Measurements from ENCODE around the gene VPS8. TPM values are rescaled to one million over a fixed set of nuclear protein-coding genes. Genes with fewer than 3 reads are reported as not detected.

The VPS8 gene
- total RNA-seq, 2 experiments from 2014 or later: 32.7 to 33.7 TPM

GRCh38 chr3:184914628-184915027, 102.7 kb downstream of the VPS8 start:
- peaks cover 26% of the 10 kb centered on the region for H3K36me3 Mint-ChIP-seq (ENCODE audit: low read depth)
- no peak for DNase-seq
- CTCF ChIA-PET: interaction anchor here (0.6 kb wide), 1 partner anchor 289 kb away, joined by 3 read pairs; no protein-coding TSS in a partner anchor

GRCh38 chr3:184918750-184919149, 106.8 kb downstream of the VPS8 start:
- Mint-ChIP-seq H3K4me3 (no peak overlapping the region), H3K36me3 (ENCODE audit: low read depth) (peaks cover 21% of the 10 kb centered on the region)
- CTCF ChIA-PET: no interaction called here

More at GRCh38 chr3:184914628-184915027, 102.7 kb downstream of the VPS8 start:
- Mint-ChIP-seq H3K9me3 (no peaks in the 10 kb centered on the region), H3K27ac (no peak overlapping the region), H3K4me1 (ENCODE audit: low read depth) (no peaks in the 10 kb centered on the region), H3K4me3 (no peak overlapping the region), H3K27me3 (ENCODE audit: low read depth) (no peaks in the 10 kb centered on the region)
- intact Hi-C loops (cut with micrococcal nuclease): no loop called here

GRCh38 chr3:184919651-184920050, 107.7 kb downstream of the VPS8 start:
- intact Hi-C loops (cut with micrococcal nuclease): no loop called here
- Mint-ChIP-seq H3K4me1 (ENCODE audit: low read depth) (no peaks in the 10 kb centered on the region), H3K27me3 (ENCODE audit: low read depth) (no peaks in the 10 kb centered on the region), H3K27ac (no peak overlapping the region), H3K36me3 (ENCODE audit: low read depth) (peaks cover 19% of the 10 kb centered on the region), H3K4me3 (no peak overlapping the region), H3K9me3 (no peaks in the 10 kb centered on the region)
- no peak for DNase-seq
- CTCF ChIA-PET: no interaction called here

More at GRCh38 chr3:184918750-184919149, 106.8 kb downstream of the VPS8 start:
- Mint-ChIP-seq H3K27ac (no peak overlapping the region), H3K9me3 (no peaks in the 10 kb centered on the region), H3K4me1 (ENCODE audit: low read depth) (no peaks in the 10 kb centered on the region), H3K27me3 (ENCODE audit: low read depth) (no peaks in the 10 kb centered on the region)
- DNase-seq: no peak
- intact Hi-C loops (cut with micrococcal nuclease): no loop called here

- no peak overlapping the region for H3K4me3 Mint-ChIP-seq
- intact Hi-C loops (cut with micrococcal nuclease): no loop called here
- H3K36me3 Mint-ChIP-seq (ENCODE audit: low read depth): peaks cover 7% of the 10 kb centered on the region
- H3K27ac Mint-ChIP-seq: no peak overlapping the region
- DNase-seq: no peak
- no peaks in the 10 kb centered on the region for H3K27me3 Mint-ChIP-seq (ENCODE audit: low read depth)
- CTCF ChIA-PET: interaction anchor here (0.7 kb wide), 1 partner anchor 22 kb away, joined by 3 read pairs; no protein-coding TSS in a partner anchor
- H3K4me1 Mint-ChIP-seq (ENCODE audit: low read depth): no peaks in the 10 kb centered on the region
- H3K9me3 Mint-ChIP-seq: no peaks in the 10 kb centered on the region
These were observed 112.6 kb downstream of the VPS8 start for GRCh38 chr3:184924547-184924946.

GRCh38 chr3:184927796-184928315, 115.9 kb downstream of the VPS8 start:
- Mint-ChIP-seq H3K27me3 (ENCODE audit: low read depth) (no peaks in the 10 kb centered on the region), H3K36me3 (ENCODE audit: low read depth) (peaks cover 15% of the 10 kb centered on the region), H3K27ac (no peak overlapping the region), H3K9me3 (no peaks in the 10 kb centered on the region), H3K4me1 (ENCODE audit: low read depth) (no peaks in the 10 kb centered on the region), H3K4me3 (no peak overlapping the region)
- CTCF ChIA-PET: interaction anchor here (0.7 to 0.8 kb wide), 2 partner anchors 19 to 249 kb away, joined by 3 read pairs; no protein-coding TSS in a partner anchor
- DNase-seq: no peak
- intact Hi-C loops (cut with micrococcal nuclease): no loop called here

GRCh38 chr3:184932777-184933176, 120.8 kb downstream of the VPS8 start:
- no peaks in the 10 kb centered on the region for H3K9me3 Mint-ChIP-seq
- no peak overlapping the region for H3K4me3 Mint-ChIP-seq
- H3K36me3 Mint-ChIP-seq (ENCODE audit: low read depth): peaks cover 18% of the 10 kb centered on the region
- intact Hi-C loops (cut with micrococcal nuclease): no loop called here
- DNase-seq: no peak
- no peak overlapping the region for H3K27ac Mint-ChIP-seq
- no peaks in the 10 kb centered on the region for H3K27me3 Mint-ChIP-seq (ENCODE audit: low read depth)
- H3K4me1 Mint-ChIP-seq (ENCODE audit: low read depth): no peaks in the 10 kb centered on the region
- CTCF ChIA-PET: no interaction called here

GRCh38 chr3:184937611-184938010, 125.6 kb downstream of the VPS8 start:
- Mint-ChIP-seq H3K27me3 (ENCODE audit: low read depth) (no peaks in the 10 kb centered on the region), H3K4me3 (no peak overlapping the region), H3K4me1 (ENCODE audit: low read depth) (no peaks in the 10 kb centered on the region), H3K27ac (no peak overlapping the region), H3K36me3 (ENCODE audit: low read depth) (peaks cover 16% of the 10 kb centered on the region), H3K9me3 (no peaks in the 10 kb centered on the region)
- CTCF ChIA-PET: no interaction called here
- no peak for DNase-seq
- intact Hi-C loops (cut with micrococcal nuclease): no loop called here

GRCh38 chr3:184941408-184941807, 129.4 kb downstream of the VPS8 start:
- CTCF ChIA-PET: interaction anchor here (0.7 kb wide), 1 partner anchor 847 kb away, joined by 3 read pairs; no protein-coding TSS in a partner anchor
- Mint-ChIP-seq H3K27me3 (ENCODE audit: low read depth) (no peaks in the 10 kb centered on the region), H3K27ac (no peak overlapping the region), H3K9me3 (no peaks in the 10 kb centered on the region), H3K4me1 (ENCODE audit: low read depth) (no peaks in the 10 kb centered on the region), H3K36me3 (ENCODE audit: low read depth) (peaks cover 19% of the 10 kb centered on the region), H3K4me3 (no peak overlapping the region)
- no peak for DNase-seq
- intact Hi-C loops (cut with micrococcal nuclease): no loop called here

GRCh38 chr3:184942735-184943134, 130.8 kb downstream of the VPS8 start:
- CTCF ChIA-PET: interaction anchor here (0.7 kb wide), 1 partner anchor 22 kb away, joined by 3 read pairs; no protein-coding TSS in a partner anchor
- Mint-ChIP-seq H3K27me3 (ENCODE audit: low read depth) (no peaks in the 10 kb centered on the region), H3K9me3 (no peaks in the 10 kb centered on the region), H3K4me3 (no peak overlapping the region), H3K4me1 (ENCODE audit: low read depth) (no peaks in the 10 kb centered on the region), H3K36me3 (ENCODE audit: low read depth) (peaks cover 21% of the 10 kb centered on the region), H3K27ac (no peak overlapping the region)
- intact Hi-C loops (cut with micrococcal nuclease): no loop called here
- DNase-seq: no peak

GRCh38 chr3:184944241-184944640, 132.3 kb downstream of the VPS8 start:
- no peaks in the 10 kb centered on the region for H3K4me1 Mint-ChIP-seq (ENCODE audit: low read depth)
- CTCF ChIA-PET: no interaction called here
- no peak overlapping the region for H3K4me3 Mint-ChIP-seq
- peaks cover 21% of the 10 kb centered on the region for H3K36me3 Mint-ChIP-seq (ENCODE audit: low read depth)
- H3K9me3 Mint-ChIP-seq: no peaks in the 10 kb centered on the region
- no peak for DNase-seq
- H3K27ac Mint-ChIP-seq: no peak overlapping the region
- H3K27me3 Mint-ChIP-seq (ENCODE audit: low read depth): no peaks in the 10 kb centered on the region
- intact Hi-C loops (cut with micrococcal nuclease): no loop called here

GRCh38 chr3:184945886-184946625, 134.1 kb downstream of the VPS8 start:
- intact Hi-C loops (cut with micrococcal nuclease): no loop called here
- Mint-ChIP-seq H3K27me3 (ENCODE audit: low read depth) (no peaks in the 10 kb centered on the region), H3K4me3 (no peak overlapping the region), H3K9me3 (no peaks in the 10 kb centered on the region), H3K36me3 (ENCODE audit: low read depth) (peaks cover 21% of the 10 kb centered on the region), H3K4me1 (ENCODE audit: low read depth) (no peaks in the 10 kb centered on the region), H3K27ac (no peak overlapping the region)
- CTCF ChIA-PET: interaction anchor here (0.9 kb wide), 2 partner anchors 10 to 18 kb away, joined by 3 to 5 read pairs; no protein-coding TSS in a partner anchor
- no peak for DNase-seq

- no peak for DNase-seq
- Mint-ChIP-seq H3K27ac (no peak overlapping the region), H3K27me3 (ENCODE audit: low read depth) (no peaks in the 10 kb centered on the region), H3K4me1 (ENCODE audit: low read depth) (no peaks in the 10 kb centered on the region), H3K36me3 (ENCODE audit: low read depth) (peaks cover 21% of the 10 kb centered on the region), H3K4me3 (no peak overlapping the region), H3K9me3 (no peaks in the 10 kb centered on the region)
- intact Hi-C loops (cut with micrococcal nuclease): no loop called here
- CTCF ChIA-PET: interaction anchor here (0.9 kb wide), 1 partner anchor 19 kb away, joined by 3 read pairs; no protein-coding TSS in a partner anchor
These were observed 135.0 kb downstream of the VPS8 start for GRCh38 chr3:184946917-184947316.

All from activated naive CD4-positive, alpha-beta T cell treated with anti-CD3 and anti-CD28 coated beads for 36 hours (primary cell).